ENCODE measurements around the gene PFKFB1. TPM values are rescaled to one million over a fixed set of nuclear protein-coding genes. Genes with fewer than 3 reads are reported as not detected.

The PFKFB1 gene
- total RNA-seq, 1 experiment from 2014 or later = 0.42 TPM

DNA sequence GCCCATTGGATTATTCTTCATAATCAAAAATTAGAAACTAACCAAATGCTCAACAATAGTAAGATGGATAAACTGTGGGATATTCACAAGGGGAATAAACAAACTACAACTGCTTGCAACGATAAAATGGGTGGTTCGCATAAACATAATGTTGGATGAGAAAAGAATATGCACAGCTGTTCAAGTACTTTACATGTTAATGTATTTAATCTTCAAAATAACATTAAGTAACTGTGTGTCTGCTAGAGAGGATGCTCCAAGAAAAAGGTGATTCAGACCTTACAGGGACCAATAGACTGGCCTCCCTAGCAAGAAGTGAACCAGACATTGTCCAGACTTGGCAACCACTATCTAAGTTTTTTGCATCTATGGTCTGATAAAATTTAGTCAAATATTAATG, 2.3 kb downstream of the PFKFB1 start:
- CTCF ChIA-PET = no interaction called here
- ATAC-seq (no peak), DNase-seq (ENCODE audit: low spot score) (no peak)
- POLR2A ChIA-PET = no interaction called here
- no peaks in the 10 kb centered on the region for H3K9me3 Mint-ChIP-seq
- H3K4me3 Mint-ChIP-seq = no peak overlapping the region
- no peak overlapping the region for H3K27ac Mint-ChIP-seq
- H3K36me3 Mint-ChIP-seq = no peaks in the 10 kb centered on the region
- TF ChIP-seq ZNF671 (CRISPR knock-in tag; IDR thresholded peaks at IDR 0.05) = no peak
- no peak for TF ChIP-seq NR3C1 (CRISPR knock-in tag; conservative IDR thresholded peaks at IDR 0.05; ENCODE audit: low read depth)
- TF ChIP-seq, protein P1, sequence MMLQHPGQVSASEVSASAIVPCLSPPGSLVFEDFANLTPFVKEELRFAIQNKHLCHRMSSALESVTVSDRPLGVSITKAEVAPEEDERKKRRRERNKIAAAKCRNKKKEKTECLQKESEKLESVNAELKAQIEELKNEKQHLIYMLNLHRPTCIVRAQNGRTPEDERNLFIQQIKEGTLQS (CRISPR knock-in tag; conservative IDR thresholded peaks at IDR 0.05) = no peak
- TF ChIP-seq, protein P2, sequence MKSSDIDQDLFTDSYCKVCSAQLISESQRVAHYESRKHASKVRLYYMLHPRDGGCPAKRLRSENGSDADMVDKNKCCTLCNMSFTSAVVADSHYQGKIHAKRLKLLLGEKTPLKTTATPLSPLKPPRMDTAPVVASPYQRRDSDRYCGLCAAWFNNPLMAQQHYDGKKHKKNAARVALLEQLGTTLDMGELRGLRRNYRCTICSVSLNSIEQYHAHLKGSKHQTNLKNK (CRISPR knock-in tag; IDR thresholded peaks at IDR 0.05) = no peak
- TF ChIP-seq RELA (CRISPR knock-in tag; IDR thresholded peaks at IDR 0.05; ENCODE audit: borderline replicate concordance) = no peak
- TF ChIP-seq ZNF281 (CRISPR knock-in tag; IDR thresholded peaks at IDR 0.05) = no peak
- no peak for TF ChIP-seq PRDM15 (CRISPR knock-in tag; IDR thresholded peaks at IDR 0.05)
- no peak for TF ChIP-seq MAX (CRISPR knock-in tag; IDR thresholded peaks at IDR 0.05)
- TF ChIP-seq USF1 (CRISPR knock-in tag; IDR thresholded peaks at IDR 0.05) = no peak
- no peak for TF ChIP-seq TEAD4 (CRISPR knock-in tag; IDR thresholded peaks at IDR 0.05)
- TF ChIP-seq, protein P3, sequence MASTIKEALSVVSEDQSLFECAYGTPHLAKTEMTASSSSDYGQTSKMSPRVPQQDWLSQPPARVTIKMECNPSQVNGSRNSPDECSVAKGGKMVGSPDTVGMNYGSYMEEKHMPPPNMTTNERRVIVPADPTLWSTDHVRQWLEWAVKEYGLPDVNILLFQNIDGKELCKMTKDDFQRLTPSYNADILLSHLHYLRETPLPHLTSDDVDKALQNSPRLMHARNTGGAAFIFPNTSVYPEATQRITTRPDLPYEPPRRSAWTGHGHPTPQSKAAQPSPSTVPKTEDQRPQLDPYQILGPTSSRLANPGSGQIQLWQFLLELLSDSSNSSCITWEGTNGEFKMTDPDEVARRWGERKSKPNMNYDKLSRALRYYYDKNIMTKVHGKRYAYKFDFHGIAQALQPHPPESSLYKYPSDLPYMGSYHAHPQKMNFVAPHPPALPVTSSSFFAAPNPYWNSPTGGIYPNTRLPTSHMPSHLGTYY (CRISPR knock-in tag; IDR thresholded peaks at IDR 0.05) = no peak
- TF ChIP-seq KAT7 (CRISPR knock-in tag; IDR thresholded peaks at IDR 0.05; ENCODE audit: borderline replicate concordance) = no peak
- TF ChIP-seq, protein P4, sequence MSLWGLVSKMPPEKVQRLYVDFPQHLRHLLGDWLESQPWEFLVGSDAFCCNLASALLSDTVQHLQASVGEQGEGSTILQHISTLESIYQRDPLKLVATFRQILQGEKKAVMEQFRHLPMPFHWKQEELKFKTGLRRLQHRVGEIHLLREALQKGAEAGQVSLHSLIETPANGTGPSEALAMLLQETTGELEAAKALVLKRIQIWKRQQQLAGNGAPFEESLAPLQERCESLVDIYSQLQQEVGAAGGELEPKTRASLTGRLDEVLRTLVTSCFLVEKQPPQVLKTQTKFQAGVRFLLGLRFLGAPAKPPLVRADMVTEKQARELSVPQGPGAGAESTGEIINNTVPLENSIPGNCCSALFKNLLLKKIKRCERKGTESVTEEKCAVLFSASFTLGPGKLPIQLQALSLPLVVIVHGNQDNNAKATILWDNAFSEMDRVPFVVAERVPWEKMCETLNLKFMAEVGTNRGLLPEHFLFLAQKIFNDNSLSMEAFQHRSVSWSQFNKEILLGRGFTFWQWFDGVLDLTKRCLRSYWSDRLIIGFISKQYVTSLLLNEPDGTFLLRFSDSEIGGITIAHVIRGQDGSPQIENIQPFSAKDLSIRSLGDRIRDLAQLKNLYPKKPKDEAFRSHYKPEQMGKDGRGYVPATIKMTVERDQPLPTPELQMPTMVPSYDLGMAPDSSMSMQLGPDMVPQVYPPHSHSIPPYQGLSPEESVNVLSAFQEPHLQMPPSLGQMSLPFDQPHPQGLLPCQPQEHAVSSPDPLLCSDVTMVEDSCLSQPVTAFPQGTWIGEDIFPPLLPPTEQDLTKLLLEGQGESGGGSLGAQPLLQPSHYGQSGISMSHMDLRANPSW (CRISPR knock-in tag; conservative IDR thresholded peaks at IDR 0.05; ENCODE audit: low read depth) = no peak
- TF ChIP-seq, protein P5, sequence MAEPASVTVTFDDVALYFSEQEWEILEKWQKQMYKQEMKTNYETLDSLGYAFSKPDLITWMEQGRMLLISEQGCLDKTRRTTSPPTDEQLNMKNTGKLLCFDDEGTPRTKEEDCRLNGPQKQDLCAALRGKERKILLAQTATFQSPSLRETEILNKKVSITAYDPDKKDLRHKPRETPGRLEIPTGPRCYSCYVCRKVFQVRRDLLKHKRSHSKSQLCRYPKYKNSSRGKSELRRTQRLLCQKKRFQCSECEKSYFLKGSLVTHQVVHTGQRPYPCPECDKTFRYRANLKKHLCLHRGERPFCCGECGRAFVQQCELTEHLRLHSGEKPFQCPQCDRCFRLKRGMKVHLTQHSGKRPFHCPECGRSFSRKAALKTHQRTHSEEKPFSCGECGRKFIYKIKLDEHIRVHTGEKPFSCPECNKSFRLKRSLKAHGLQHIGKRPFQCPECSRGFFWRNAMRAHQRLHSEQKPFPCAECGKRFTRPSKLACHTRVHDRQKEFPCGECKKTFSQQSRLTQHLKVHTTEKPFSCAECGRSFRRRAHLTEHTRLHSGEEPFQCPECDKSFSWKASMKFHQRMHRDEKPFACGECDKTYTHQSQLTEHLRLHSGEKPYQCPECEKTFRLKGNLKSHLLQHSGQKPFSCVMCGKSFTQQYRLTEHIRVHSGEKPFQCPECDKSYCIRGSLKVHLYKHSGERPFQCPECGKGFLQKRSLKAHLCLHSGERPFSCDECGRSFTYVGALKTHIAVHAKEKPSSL (CRISPR knock-in tag; conservative IDR thresholded peaks at IDR 0.05) = no peak
- no peak for TF ChIP-seq FOXK1 (CRISPR knock-in tag; IDR thresholded peaks at IDR 0.05)
- TF ChIP-seq AR (CRISPR knock-in tag; IDR thresholded peaks at IDR 0.05) = no peak
- TF ChIP-seq, protein P6, sequence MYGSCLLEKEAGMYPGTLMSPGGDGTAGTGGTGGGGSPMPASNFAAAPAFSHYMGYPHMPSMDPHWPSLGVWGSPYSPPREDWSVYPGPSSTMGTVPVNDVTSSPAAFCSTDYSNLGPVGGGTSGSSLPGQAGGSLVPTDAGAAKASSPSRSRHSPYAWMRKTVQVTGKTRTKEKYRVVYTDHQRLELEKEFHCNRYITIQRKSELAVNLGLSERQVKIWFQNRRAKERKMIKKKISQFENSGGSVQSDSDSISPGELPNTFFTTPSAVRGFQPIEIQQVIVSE (CRISPR knock-in tag; IDR thresholded peaks at IDR 0.05; ENCODE audit: borderline replicate concordance) = no peak
- no peaks in the 10 kb centered on the region for H3K4me1 Mint-ChIP-seq
- peaks cover 5% of the 10 kb centered on the region for H3K27me3 Mint-ChIP-seq (ENCODE audit: low read depth)
